HEK293 (cell line): Measurements from ENCODE around the gene ADIPOR2.

Experiments
- CTCF ChIA-PET: fragments of 350-600 bp; formaldehyde crosslinking; extraction: SDS; loops from one replicate; lab custom pipeline; 2021; ENCODE audit warnings: antibody characterized with exemption; lab: Yijun Ruan, JAX
- POLR2A ChIA-PET: fragments of 300-600 bp; formaldehyde crosslinking; extraction: SDS; loops from one replicate; lab custom pipeline; 2020; ENCODE audit warnings: antibody characterized with exemption, inconsistent platforms; lab: Yijun Ruan, JAX
- H3K27ac ChIP-seq: fragments of 200-500 bp; sonication (Bioruptor generic); 2 replicates; pipeline ENCODE4 v1.5.1; 2014; ENCODE audit warnings: low read depth, low read length, control low read depth, inconsistent platforms; ENCODE audit errors: extremely low read depth
- H3K36me3 ChIP-seq, 2 experiments: fragments of 200-500 bp in 1 of 2; sonication (Bioruptor generic) in 1 of 2; 1 replicate in 1 of 2; 2 replicates in 1 of 2; pipeline ENCODE4 v1.5.1; 2014 to 2017; ENCODE audit warnings: inconsistent platforms in 2 of 2, low read length in 2 of 2; ENCODE audit not compliant: control insufficient read depth in 2 of 2, insufficient read depth in 1 of 2
- H3K4me1 ChIP-seq: fragments of 200-500 bp; sonication (Bioruptor generic); 2 replicates; pipeline ENCODE4 v1.5.1; 2014; ENCODE audit warnings: mild to moderate bottlenecking, low read length, inconsistent platforms; ENCODE audit not compliant: control insufficient read depth, insufficient read depth
- H3K4me3 ChIP-seq: 2 replicates; pipeline ENCODE4 v1.5.1; 2011; ENCODE audit warnings: low read depth, mild to moderate bottlenecking, control low read depth, low read length, moderate library complexity
- H3K9me3 ChIP-seq: fragments of 200-500 bp; sonication (Bioruptor generic); 2 replicates; pipeline ENCODE4 v1.5.1; 2014; ENCODE audit warnings: low read depth, low read length, inconsistent platforms; ENCODE audit not compliant: control insufficient read depth, insufficient read depth
- GFI1B ChIP-seq: fragments of 450-650 bp; formaldehyde crosslinking; IDR thresholded peaks from 2 replicates; pipeline ENCODE4 v1.5.1; 2016; ENCODE audit warnings: missing biosample characterization, missing genetic modification characterization
- GLI2 ChIP-seq: fragments of 450-650 bp; formaldehyde crosslinking; IDR thresholded peaks from 2 replicates; pipeline ENCODE4; 2017; ENCODE audit warnings: missing biosample characterization, missing genetic modification characterization, low read depth, borderline replicate concordance
- GLIS1 ChIP-seq: fragments of 450-650 bp; formaldehyde crosslinking; IDR thresholded peaks from 2 replicates; pipeline ENCODE4 v1.5.1; 2016; ENCODE audit warnings: missing biosample characterization, missing genetic modification characterization
- KLF16 ChIP-seq: fragments of 450-650 bp; formaldehyde crosslinking; IDR thresholded peaks from 2 replicates; pipeline ENCODE4 v1.5.1; 2017; ENCODE audit warnings: missing biosample characterization, missing genetic modification characterization
- KLF8 ChIP-seq: fragments of 450-650 bp; formaldehyde crosslinking; IDR thresholded peaks from 2 replicates; pipeline ENCODE4 v1.5.1; 2016; ENCODE audit warnings: missing biosample characterization, missing genetic modification characterization
- PRDM1 ChIP-seq: fragments of 450-650 bp; formaldehyde crosslinking; IDR thresholded peaks from 2 replicates; pipeline ENCODE4; 2016; ENCODE audit warnings: missing biosample characterization, missing genetic modification characterization
- REPIN1 ChIP-seq: fragments of 450-650 bp; formaldehyde crosslinking; IDR thresholded peaks from 2 replicates; pipeline ENCODE4 v1.5.1; 2017; ENCODE audit warnings: missing biosample characterization, missing genetic modification characterization, low read depth
- ZBTB1 ChIP-seq: fragments of 450-650 bp; formaldehyde crosslinking; IDR thresholded peaks from 2 replicates; pipeline ENCODE4 v1.5.1; 2016; ENCODE audit warnings: missing biosample characterization, missing genetic modification characterization
- ZFP3 ChIP-seq: fragments of 450-650 bp; formaldehyde crosslinking; IDR thresholded peaks from 2 replicates; pipeline ENCODE4 v1.5.1; 2016; ENCODE audit warnings: low read depth, missing biosample characterization, missing genetic modification characterization
- ZFP37 ChIP-seq: fragments of 450-650 bp; formaldehyde crosslinking; IDR thresholded peaks from 2 replicates; pipeline ENCODE4 v1.5.1; 2016; ENCODE audit warnings: missing biosample characterization, missing genetic modification characterization
- ZNF10 ChIP-seq: fragments of 450-650 bp; formaldehyde crosslinking; IDR thresholded peaks from 2 replicates; pipeline ENCODE4 v1.5.1; 2017; ENCODE audit warnings: missing biosample characterization, missing genetic modification characterization
- ZNF138 ChIP-seq: fragments of 450-650 bp; formaldehyde crosslinking; IDR thresholded peaks from 2 replicates; pipeline ENCODE4 v1.5.1; 2016; ENCODE audit warnings: missing biosample characterization, missing genetic modification characterization, borderline replicate concordance
- ZNF155 ChIP-seq: fragments of 450-650 bp; formaldehyde crosslinking; IDR thresholded peaks from 2 replicates; pipeline ENCODE4 v1.5.1; 2016; ENCODE audit warnings: missing biosample characterization, missing genetic modification characterization
- ZNF184 ChIP-seq: fragments of 450-650 bp; IDR thresholded peaks from 2 replicates; pipeline ENCODE4 v1.5.1; 2018; ENCODE audit warnings: missing biosample characterization, mild to moderate bottlenecking, missing genetic modification characterization
- ZNF292 ChIP-seq: fragments of 450-650 bp; formaldehyde crosslinking; IDR thresholded peaks from 2 replicates; pipeline ENCODE4 v1.5.1; 2016; ENCODE audit warnings: low read depth, missing biosample characterization, missing genetic modification characterization, borderline replicate concordance
- ZNF335 ChIP-seq: fragments of 450-650 bp; formaldehyde crosslinking; conservative IDR thresholded peaks from 2 replicates; pipeline ENCODE4 v1.5.1; 2016; ENCODE audit warnings: missing biosample characterization, missing genetic modification characterization
- ZNF391 ChIP-seq: fragments of 450-650 bp; formaldehyde crosslinking; IDR thresholded peaks from 2 replicates; pipeline ENCODE4 v1.5.1; 2016; ENCODE audit warnings: low read depth, missing biosample characterization, missing genetic modification characterization, borderline replicate concordance
- ZNF530 ChIP-seq: fragments of 450-650 bp; formaldehyde crosslinking; IDR thresholded peaks from 2 replicates; pipeline ENCODE4 v1.5.1; 2016; ENCODE audit warnings: low read depth, missing biosample characterization, missing genetic modification characterization
- ZNF561 ChIP-seq: fragments of 450-650 bp; IDR thresholded peaks from 2 replicates; pipeline ENCODE4 v1.5.1; 2018; ENCODE audit warnings: missing biosample characterization, missing genetic modification characterization, borderline replicate concordance
- ZNF776 ChIP-seq: fragments of 450-650 bp; formaldehyde crosslinking; IDR thresholded peaks from 2 replicates; pipeline ENCODE4 v1.5.0; 2017; ENCODE audit warnings: missing biosample characterization, missing genetic modification characterization, borderline replicate concordance
- TF ChIP-seq, protein P1 (sequence below): fragments of 450-650 bp; formaldehyde crosslinking; IDR thresholded peaks from 2 replicates; pipeline ENCODE4 v1.5.1; 2016; ENCODE audit warnings: missing biosample characterization, missing genetic modification characterization, borderline replicate concordance
- TF ChIP-seq, protein P2 (sequence below): fragments of 450-650 bp; formaldehyde crosslinking; IDR thresholded peaks from 2 replicates; pipeline ENCODE4 v1.5.1; 2016; ENCODE audit warnings: missing biosample characterization, missing genetic modification characterization
- TF ChIP-seq, protein P3 (sequence below): fragments of 450-650 bp; formaldehyde crosslinking; IDR thresholded peaks from 2 replicates; pipeline ENCODE4 v1.5.1; 2016; ENCODE audit warnings: missing biosample characterization, missing genetic modification characterization
- TF ChIP-seq, protein P4 (sequence below): fragments of 450-650 bp; formaldehyde crosslinking; IDR thresholded peaks from 2 replicates; pipeline ENCODE4 v1.5.1; 2016; ENCODE audit warnings: missing biosample characterization, missing genetic modification characterization

The ADIPOR2 gene

DNA sequence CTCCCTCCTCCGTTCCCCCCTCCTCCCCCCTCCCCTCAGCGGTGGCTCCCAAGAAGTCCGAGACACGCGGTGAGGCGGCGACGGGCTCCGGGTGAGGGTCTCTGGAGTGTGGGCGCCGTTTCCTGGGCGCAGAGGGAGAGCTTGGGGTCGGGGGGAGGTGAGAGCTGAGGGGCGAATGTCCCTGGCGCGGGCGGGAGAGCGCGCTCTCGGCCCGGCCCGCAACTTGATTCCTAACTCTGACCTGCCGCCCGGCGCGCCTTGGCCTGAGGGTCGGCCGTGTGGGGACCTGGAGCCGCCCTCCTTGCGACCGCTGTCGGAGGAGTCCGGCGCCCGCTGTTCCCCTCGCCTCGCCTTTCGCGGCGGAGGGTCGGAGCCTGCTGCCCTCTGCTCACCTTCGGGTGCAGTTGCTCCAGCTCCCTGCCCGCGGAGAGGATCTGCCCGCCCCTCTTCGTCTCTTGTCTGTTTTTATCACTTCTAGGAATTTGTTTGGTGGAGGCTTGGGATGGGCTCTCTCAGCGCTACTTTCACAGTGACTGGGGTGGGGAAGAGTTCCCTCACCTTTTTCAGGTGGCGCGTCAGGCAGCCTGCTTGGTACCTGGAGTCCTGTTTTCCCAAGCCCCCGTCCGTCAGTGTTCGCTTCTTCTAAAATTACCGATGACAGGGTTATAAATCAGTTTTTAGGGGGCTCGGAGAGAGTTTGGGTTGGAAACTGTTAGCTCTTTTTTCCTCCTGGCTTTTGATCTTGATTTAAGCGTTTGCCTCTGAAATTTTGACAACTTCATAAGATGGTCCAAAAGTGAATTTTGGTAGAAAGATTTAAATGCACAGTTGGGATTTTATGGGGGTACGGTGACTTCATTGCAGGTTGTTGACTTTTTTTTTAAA is 495 bp downstream of the ADIPOR2 start (continued):
- TF ChIP-seq ZNF776 (tag by site-specific recombination) (no peak), ZNF335 (tag by site-specific recombination) (peak; percentile 97), ZNF561 (no peak; the same call in 1 of the 2 replicates), ZNF138 (tag by site-specific recombination) (no peak), KLF16 (tag by site-specific recombination) (peak; percentile 25; the same call in 1 of the 2 replicates), ZNF155 (no peak), KLF8 (peak; percentile 28; the same call in 1 of the 2 replicates), ZFP37 (0 out of 2 replicates have a peak, but pooled peaks have one; percentile 64), ZNF292 (tag by site-specific recombination) (no peak), ZNF391 (tag by site-specific recombination) (peak; percentile 25; the same call in 1 of the 2 replicates)
- TF ChIP-seq, protein P1, sequence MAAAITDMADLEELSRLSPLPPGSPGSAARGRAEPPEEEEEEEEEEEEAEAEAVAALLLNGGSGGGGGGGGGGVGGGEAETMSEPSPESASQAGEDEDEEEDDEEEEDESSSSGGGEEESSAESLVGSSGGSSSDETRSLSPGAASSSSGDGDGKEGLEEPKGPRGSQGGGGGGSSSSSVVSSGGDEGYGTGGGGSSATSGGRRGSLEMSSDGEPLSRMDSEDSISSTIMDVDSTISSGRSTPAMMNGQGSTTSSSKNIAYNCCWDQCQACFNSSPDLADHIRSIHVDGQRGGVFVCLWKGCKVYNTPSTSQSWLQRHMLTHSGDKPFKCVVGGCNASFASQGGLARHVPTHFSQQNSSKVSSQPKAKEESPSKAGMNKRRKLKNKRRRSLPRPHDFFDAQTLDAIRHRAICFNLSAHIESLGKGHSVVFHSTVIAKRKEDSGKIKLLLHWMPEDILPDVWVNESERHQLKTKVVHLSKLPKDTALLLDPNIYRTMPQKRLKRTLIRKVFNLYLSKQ, result no peak
- TF ChIP-seq, protein P2, sequence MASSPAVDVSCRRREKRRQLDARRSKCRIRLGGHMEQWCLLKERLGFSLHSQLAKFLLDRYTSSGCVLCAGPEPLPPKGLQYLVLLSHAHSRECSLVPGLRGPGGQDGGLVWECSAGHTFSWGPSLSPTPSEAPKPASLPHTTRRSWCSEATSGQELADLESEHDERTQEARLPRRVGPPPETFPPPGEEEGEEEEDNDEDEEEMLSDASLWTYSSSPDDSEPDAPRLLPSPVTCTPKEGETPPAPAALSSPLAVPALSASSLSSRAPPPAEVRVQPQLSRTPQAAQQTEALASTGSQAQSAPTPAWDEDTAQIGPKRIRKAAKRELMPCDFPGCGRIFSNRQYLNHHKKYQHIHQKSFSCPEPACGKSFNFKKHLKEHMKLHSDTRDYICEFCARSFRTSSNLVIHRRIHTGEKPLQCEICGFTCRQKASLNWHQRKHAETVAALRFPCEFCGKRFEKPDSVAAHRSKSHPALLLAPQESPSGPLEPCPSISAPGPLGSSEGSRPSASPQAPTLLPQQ (tag by site-specific recombination), result no peak
- TF ChIP-seq, all 188 proteins: peak for 33

DNA sequence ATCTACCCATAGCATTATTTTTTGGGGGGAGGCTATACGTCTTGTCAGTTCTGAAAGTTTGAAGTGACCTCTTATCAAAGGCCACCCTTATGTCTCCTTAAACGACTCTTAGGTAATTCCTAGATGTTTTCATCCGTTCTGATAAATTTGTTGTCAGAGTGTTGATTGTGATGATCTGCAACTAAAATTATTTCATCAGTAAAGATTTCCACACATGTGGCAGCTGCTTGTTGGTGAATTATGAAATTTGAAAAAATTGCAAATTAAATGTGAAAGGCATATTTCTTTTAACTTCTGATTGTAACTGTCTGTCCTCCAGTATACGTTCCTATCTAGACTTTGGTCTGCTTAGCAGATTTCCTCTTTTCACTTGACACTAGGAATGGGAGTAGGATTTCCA is 1.4 kb downstream of the ADIPOR2 start:
- peaks cover 0 to 5% of the 10 kb centered on the region in 2 experiments; a peak in 2 of 3 replicates for H3K36me3 ChIP-seq
- H3K4me3 ChIP-seq, result peak overlapping the region; percentile 71
- TF ChIP-seq PRDM1 (tag by site-specific recombination), result 0 out of 2 replicates have a peak, but pooled peaks have one; percentile 32
- no peak for TF ChIP-seq ZBTB1 (tag by site-specific recombination)
- no peak overlapping the region for H3K27ac ChIP-seq
- CTCF ChIA-PET, result no interaction called here
- peaks cover 21% of the 10 kb centered on the region for H3K4me1 ChIP-seq
- H3K9me3 ChIP-seq, result no peaks in the 10 kb centered on the region
- POLR2A ChIA-PET, result interaction anchor here (2.0 to 2.7 kb wide), 3 partner anchors 30 to 39 kb away, joined by 10 to 20 read pairs (median 17); no protein-coding TSS in a partner anchor

DNA sequence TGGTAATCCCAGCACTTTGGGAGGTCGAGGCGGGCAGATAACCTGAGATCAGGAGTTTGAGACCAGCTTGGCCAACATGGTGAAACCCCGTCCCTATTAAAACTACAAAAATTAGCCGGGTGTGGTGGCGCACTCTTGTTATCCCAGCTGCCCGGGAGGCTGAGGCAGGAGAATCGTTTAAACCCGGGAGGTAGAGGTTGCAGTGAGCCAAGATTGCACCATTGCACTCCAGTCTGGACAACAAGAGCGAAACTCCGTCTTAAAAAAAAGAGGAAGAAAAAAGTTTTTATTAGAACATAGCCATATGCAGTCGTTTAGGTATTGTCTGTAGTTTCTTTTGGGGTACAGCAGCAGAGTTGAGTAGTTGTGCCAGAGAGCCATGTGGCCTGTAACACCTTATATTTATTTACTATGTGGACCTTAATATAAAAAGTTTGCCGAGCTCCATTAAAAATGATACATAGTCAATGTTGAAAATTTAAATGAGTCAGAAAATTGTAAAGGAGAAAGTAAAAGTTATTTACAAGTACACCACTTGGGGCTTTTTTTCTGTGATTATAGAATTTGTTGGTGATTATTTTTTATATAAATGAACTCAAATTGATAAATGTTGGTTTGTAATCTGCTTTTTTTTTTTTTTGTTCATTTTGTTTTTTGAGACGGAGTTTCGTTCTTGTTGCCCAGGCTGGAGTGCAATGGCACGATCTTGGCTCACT is 2.2 kb downstream of the ADIPOR2 start:
- Histone ChIP-seq H3K27ac (no peak overlapping the region), H3K4me3 (no peak overlapping the region), H3K36me3 (peaks cover 0 to 5% of the 10 kb centered on the region in 2 experiments; a peak in 2 of 3 replicates), H3K9me3 (no peaks in the 10 kb centered on the region), H3K4me1 (peaks cover 24% of the 10 kb centered on the region)
- ChIA-PET POLR2A (no interaction called here), CTCF (interaction anchor here (0.6 kb wide), 1 partner anchor 29 kb away, joined by 3 read pairs; no protein-coding TSS in a partner anchor)
- TF ChIP-seq GLIS1 (tag by site-specific recombination) (no peak), REPIN1 (tag by site-specific recombination) (no peak), ZNF530 (no peak), ZFP3 (no peak), GFI1B (tag by site-specific recombination) (no peak), ZNF10 (tag by site-specific recombination) (no peak), ZNF184 (tag by site-specific recombination) (no peak), GLI2 (tag by site-specific recombination) (no peak)
- TF ChIP-seq, protein P3, sequence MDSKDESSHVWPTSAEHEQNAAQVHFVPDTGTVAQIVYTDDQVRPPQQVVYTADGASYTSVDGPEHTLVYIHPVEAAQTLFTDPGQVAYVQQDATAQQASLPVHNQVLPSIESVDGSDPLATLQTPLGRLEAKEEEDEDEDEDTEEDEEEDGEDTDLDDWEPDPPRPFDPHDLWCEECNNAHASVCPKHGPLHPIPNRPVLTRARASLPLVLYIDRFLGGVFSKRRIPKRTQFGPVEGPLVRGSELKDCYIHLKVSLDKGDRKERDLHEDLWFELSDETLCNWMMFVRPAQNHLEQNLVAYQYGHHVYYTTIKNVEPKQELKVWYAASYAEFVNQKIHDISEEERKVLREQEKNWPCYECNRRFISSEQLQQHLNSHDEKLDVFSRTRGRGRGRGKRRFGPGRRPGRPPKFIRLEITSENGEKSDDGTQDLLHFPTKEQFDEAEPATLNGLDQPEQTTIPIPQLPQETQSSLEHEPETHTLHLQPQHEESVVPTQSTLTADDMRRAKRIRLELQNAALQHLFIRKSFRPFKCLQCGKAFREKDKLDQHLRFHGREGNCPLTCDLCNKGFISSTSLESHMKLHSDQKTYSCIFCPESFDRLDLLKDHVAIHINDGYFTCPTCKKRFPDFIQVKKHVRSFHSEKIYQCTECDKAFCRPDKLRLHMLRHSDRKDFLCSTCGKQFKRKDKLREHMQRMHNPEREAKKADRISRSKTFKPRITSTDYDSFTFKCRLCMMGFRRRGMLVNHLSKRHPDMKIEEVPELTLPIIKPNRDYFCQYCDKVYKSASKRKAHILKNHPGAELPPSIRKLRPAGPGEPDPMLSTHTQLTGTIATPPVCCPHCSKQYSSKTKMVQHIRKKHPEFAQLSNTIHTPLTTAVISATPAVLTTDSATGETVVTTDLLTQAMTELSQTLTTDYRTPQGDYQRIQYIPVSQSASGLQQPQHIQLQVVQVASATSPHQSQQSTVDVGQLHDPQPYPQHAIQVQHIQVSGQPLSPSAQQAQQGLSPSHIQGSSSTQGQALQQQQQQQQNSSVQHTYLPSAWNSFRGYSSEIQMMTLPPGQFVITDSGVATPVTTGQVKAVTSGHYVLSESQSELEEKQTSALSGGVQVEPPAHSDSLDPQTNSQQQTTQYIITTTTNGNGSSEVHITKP, result no peak
- TF ChIP-seq, protein P4, sequence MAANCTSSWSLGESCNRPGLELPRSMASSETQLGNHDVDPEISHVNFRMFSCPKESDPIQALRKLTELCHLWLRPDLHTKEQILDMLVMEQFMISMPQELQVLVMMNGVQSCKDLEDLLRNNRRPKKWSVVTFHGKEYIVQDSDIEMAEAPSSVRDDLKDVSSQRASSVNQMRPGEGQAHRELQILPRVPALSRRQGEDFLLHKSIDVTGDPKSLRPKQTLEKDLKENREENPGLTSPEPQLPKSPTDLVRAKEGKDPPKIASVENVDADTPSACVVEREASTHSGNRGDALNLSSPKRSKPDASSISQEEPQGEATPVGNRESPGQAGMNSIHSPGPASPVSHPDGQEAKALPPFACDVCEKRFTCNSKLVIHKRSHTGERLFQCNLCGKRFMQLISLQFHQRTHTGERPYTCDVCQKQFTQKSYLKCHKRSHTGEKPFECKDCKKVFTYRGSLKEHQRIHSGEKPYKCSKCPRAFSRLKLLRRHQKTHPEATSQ, result no peak
